ENCODE results near the gene FAAH2.
"Not testable (repeated sequence)": the region's sequence is repeated elsewhere in the genome, so short reads cannot be mapped to it uniquely, and the experiment has no call there.

Gene FAAH2

GRCh38 chrX:57286507-57287251 lies at the start of gene FAAH2:
Gene FAAH2 (plus strand): TSS chrX:57286706. CDS start chrX:57286826, 120 bp downstream.
- peak; percentile 46 for DNase-seq (ENCODE audit: low spot score)

GRCh38 chrX:57241967-57242366 lies 44.5 kb upstream of the FAAH2 start:
- DNase-seq (ENCODE audit: low spot score), result no peak

- DNase-seq (ENCODE audit: low spot score), result no peak
These were observed 34.5 kb upstream of the FAAH2 start for GRCh38 chrX:57251965-57252364.

- DNase-seq (ENCODE audit: low spot score), result no peak
These were observed 21.4 kb upstream of the FAAH2 start for GRCh38 chrX:57265126-57265525.

GRCh38 chrX:57266275-57266674 lies 20.2 kb upstream of the FAAH2 start:
- DNase-seq (ENCODE audit: low spot score), result no peak

- DNase-seq (ENCODE audit: low spot score), result no peak
These were observed 19.6 kb upstream of the FAAH2 start for GRCh38 chrX:57266871-57267270.

GRCh38 chrX:57267308-57267707 lies 19.2 kb upstream of the FAAH2 start:
- DNase-seq (ENCODE audit: low spot score), result no peak

- DNase-seq (ENCODE audit: low spot score), result no peak
These were observed 15.5 kb upstream of the FAAH2 start for GRCh38 chrX:57270980-57271379.

GRCh38 chrX:57282568-57282967 lies 3.9 kb upstream of the FAAH2 start:
- DNase-seq (ENCODE audit: low spot score), result peak; percentile 25

- DNase-seq (ENCODE audit: low spot score), result no peak
These were observed 1.5 kb upstream of the FAAH2 start for GRCh38 chrX:57285001-57285400.

- DNase-seq (ENCODE audit: low spot score), result no peak
These were observed 2.6 kb downstream of the FAAH2 start for GRCh38 chrX:57289089-57289488.

- no peak for DNase-seq (ENCODE audit: low spot score)
These were observed 8.5 kb downstream of the FAAH2 start for GRCh38 chrX:57294961-57295360.

- not testable (repeated sequence) for DNase-seq (ENCODE audit: low spot score)
These were observed 9.2 kb downstream of the FAAH2 start for GRCh38 chrX:57295679-57296078.

- DNase-seq (ENCODE audit: low spot score), result no peak
These were observed 27.2 kb downstream of the FAAH2 start for GRCh38 chrX:57313583-57314215.

- peak; percentile 4 for DNase-seq (ENCODE audit: low spot score)
These were observed 42.5 kb downstream of the FAAH2 start for GRCh38 chrX:57329008-57329407.

- not testable (repeated sequence) for DNase-seq (ENCODE audit: low spot score)
These were observed 49.3 kb downstream of the FAAH2 start for GRCh38 chrX:57335790-57336189.

- DNase-seq (ENCODE audit: low spot score), result peak; percentile 28
These were observed 67.1 kb downstream of the FAAH2 start for GRCh38 chrX:57353472-57354132.

GRCh38 chrX:57364145-57364544 lies 77.6 kb downstream of the FAAH2 start:
- peak; percentile 17 for DNase-seq (ENCODE audit: low spot score)

GRCh38 chrX:57366430-57366829 lies 79.9 kb downstream of the FAAH2 start:
- no peak for DNase-seq (ENCODE audit: low spot score)

- DNase-seq (ENCODE audit: low spot score), result no peak
These were observed 81.1 kb downstream of the FAAH2 start for GRCh38 chrX:57367649-57368048.

- DNase-seq (ENCODE audit: low spot score), result no peak
These were observed 81.7 kb downstream of the FAAH2 start for GRCh38 chrX:57368158-57368557.

- peak; percentile 27 for DNase-seq (ENCODE audit: low spot score)
These were observed 92.8 kb downstream of the FAAH2 start for GRCh38 chrX:57379296-57379695.

All from activated CD4-positive, alpha-beta T cell treated with anti-CD3 and anti-CD28 coated beads, Interleukin-2, Interleukin-4, amounts not matched to agents 100 ng/mL and 50 ng/mL, durations not matched to agents 16 hours and 8 hours (primary cell).